ENCODE results near the gene BRD8. TPM values are rescaled to one million over a fixed set of nuclear protein-coding genes. Genes with fewer than 3 reads are reported as not detected.
"Not testable (repeated sequence)": the region's sequence is repeated elsewhere in the genome, so short reads cannot be mapped to it uniquely, and the experiment has no call there.

BRD8 gene
- total RNA-seq, 1 donor from 2014 or later = 25.7 TPM

DNA sequence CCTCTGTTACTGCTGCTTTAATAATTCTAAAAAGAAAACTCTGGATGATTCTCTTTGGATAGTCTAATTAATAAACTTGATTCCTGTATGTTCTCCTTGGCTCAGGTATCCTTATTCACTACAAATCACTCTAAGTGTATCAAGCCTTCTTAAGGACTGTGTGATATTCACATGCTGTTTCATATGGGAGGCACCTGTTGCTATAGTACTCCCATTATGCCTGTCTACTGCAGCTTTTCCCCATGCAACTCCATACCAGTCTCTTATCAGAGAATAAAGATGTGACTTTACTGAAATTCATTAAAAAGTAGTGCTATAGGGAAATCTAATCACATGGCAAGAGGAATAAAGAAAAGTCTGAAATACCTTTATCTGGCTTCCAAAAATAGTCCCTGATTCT lies 14.7 kb downstream of the BRD8 start:
- no peak for DNase-seq (ENCODE audit: low read depth, low spot score)

DNA sequence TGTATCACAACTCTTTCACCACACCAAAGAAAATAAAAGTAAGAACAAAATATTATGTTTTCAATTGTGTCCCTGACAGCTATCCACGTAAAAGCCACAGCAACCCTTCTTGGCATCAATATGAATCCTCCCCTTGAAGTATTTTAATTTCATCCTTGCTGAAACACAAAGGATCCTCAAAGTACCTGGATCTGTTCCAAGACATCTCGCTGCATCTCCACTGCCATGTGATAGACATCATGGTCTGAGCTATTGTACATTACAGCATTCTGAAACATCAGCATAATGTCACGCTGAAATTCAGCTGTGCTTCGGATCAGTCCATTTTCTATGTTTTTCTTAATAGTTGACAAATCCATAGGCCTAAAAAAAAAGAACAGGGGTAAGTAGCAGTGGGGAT lies 17.7 kb downstream of the BRD8 start:
- DNase-seq (ENCODE audit: low read depth, low spot score) = no peak

DNA sequence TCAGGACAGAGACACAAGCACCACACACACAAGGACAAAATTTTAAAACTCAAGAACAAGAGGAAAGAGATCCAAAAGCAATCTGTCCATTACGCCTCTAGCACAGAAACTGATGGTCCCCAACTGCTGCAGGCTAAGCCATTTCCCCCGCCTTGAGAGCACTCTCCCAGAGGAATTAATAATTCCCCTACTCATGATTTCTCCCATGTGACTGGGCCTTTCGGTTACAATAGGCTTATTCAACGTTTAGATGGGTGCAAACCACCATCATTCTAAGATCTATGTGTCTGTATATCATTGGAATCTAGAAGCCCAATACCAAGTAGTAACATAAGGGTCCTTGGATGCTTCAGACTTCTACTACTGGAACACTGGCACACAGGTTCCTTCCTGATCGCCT lies 18.8 kb downstream of the BRD8 start:
- no peak for DNase-seq (ENCODE audit: low read depth, low spot score)

DNA sequence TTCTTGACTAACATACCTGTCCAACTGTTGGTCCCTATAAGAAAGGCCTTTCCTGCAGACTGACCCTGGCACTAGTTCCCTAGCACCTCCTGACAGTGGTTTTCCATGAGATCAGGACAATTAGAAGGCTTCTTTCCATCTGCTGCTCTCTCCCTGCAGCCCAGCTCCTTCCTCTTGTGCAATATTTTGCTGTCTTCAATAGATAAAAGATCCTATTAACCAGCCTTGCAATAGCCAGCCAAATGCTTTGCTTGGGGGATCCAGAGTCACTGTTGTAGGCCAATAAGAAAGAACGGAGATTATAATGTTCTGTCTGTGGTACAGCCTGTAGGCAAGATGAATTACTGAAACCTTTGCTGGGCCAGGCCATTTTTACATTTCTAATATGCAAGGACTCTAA lies 20.8 kb downstream of the BRD8 start:
- no peak for DNase-seq (ENCODE audit: low read depth, low spot score)

DNA sequence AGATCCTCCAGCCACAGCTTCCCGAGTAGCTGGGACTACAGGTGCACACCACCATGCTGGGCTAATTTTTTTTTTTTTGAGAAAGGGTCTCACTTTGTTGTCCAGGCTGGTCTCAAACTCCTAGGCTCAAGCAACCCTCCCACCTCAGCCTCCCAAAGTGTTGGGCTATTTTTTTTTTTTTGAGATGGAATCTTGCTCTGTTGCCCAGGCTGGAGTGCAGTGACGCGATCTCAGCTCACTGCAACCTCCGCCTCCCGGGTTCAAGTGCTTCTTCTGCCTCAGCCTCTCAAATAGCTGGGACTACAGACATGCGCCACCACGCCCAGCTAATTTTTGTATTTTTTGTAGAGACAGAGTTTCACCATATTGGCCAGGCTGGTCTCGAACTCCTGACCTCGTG lies 22.5 kb downstream of the BRD8 start:
- not testable (repeated sequence) for DNase-seq (ENCODE audit: low read depth, low spot score)

DNA sequence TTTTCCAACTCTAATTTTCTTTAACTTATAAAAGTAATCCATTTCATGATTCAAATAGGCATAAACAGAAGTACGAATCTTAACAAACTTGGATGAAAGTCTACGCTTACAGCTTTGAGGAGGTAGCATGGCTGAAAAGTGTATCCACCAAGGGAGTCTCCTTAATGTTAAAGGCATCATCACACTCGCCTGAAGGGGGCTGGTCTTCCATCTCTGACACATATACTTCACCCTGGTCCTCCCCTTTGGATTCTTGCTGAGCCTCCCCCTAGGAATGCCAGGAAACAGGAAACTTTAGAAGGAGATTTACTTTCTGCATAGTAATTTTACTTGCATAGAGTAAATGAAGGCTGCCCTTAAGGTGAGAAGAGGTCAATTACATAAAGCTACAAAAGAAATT lies 28.9 kb downstream of the BRD8 start:
- no peak for DNase-seq (ENCODE audit: low read depth, low spot score)

GRCh38 chr5:138148811-138149210 lies 29.6 kb downstream of the BRD8 start:
- DNase-seq (ENCODE audit: low read depth, low spot score) = peak; percentile 47

DNA sequence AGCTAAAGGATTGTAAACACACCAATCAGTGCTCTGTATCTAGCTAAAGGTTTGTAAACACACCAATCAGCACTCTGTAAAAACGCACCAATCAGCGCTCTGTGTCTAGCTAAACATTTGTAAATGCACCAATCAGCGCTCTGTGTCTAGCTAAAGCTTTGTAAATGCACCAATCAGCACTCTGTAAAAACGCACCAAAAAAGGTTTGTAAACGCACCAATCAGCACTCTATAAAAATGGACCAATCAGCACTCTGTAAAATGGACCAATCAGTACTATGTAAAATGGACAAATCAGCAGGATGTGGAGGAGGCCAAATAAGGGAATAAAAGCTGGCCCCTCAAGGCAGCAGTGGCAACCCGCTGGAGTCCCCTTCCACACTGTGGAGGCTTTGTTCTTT lies 34.9 kb downstream of the BRD8 start:
- DNase-seq (ENCODE audit: low read depth, low spot score) = not testable (repeated sequence)

DNA sequence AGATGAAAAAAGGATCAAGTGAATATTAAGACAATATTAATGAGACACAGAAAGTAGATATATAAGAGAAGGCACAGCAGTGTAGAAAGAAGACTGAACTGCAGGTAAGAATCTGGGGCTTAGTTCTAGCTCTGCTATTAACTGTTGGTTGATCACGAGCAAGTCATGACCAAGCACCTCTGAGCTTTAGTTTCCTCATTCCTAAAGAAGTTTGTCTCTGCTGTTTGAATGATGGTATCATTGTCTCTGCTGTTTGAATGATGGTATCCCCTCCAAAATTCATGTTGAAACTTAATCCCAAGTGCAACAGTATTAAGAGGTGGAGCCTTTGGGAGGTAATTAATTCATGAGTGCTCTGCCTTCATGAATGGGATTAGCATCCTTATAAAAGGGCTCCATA lies 36.7 kb downstream of the BRD8 start:
- no peak for DNase-seq (ENCODE audit: low read depth, low spot score)

GRCh38 chr5:138140268-138140667 lies 38.2 kb downstream of the BRD8 start:
- DNase-seq (ENCODE audit: low read depth, low spot score) = no peak

DNA sequence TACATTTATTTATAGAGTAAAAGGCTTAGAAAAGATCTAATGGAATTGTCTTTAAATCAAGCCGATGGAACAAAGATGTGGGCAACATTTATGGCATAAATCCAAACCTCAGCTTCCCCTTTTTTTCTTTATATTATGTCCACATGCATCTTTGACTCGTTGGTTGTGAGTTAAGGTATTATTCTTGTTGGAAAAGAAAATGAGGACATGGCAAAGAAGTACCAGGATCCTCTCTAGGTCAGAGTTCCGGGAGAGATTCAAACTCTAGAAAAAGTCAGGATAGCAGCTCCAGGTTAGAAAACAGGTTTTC lies 38.7 kb downstream of the BRD8 start:
- DNase-seq (ENCODE audit: low read depth, low spot score) = no peak

DNA sequence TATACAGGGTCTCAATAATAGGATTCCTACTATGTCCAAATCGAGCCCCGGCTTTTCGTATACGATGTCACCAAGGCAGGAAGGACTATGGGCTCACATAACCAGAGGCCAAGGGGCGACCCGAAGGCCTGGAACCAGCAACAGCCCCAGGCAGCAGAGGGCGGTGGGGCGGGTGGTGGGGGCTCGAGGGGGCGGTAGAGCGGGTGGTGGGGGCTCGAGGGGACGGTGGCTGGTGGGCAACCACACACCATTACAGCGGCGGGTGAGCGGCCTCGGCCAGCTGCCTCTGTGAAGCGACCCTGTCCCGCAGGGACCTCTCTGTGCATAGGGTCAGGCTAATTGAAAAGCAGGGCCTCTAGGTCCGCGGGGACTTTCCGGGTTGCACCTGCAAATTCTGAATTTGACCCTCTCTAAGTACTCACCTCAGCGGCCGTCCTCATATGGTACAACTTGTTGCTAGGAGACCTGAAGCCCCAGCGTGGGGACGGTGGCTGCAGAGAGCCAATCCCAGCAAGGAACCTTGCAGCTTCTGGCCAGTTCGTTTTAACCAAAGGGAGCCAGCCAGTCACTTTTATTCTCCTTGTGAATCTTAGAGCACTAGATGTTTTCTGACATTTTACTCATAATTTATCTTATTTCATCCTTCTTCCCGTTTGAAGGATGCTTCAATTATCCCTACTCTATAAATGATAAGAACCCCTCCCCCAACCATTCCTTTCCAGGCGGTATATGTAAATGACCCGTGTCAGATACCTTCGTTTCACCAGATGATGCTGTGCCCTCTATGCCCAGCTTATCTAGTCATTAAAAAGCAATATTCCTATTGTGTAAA lies 39.3 kb downstream of the BRD8 start, which contains the start of gene NME5:
NME5 (minus strand) TSS at position 480 of the 832 bp plus-strand sequence. CDS start 648 bp downstream, outside the sequence.
- peak; percentile 22 for DNase-seq (ENCODE audit: low read depth, low spot score)

- DNase-seq (ENCODE audit: low read depth, low spot score) = no peak
These were observed 45.9 kb downstream of the BRD8 start for GRCh38 chr5:138132543-138132942.

DNA sequence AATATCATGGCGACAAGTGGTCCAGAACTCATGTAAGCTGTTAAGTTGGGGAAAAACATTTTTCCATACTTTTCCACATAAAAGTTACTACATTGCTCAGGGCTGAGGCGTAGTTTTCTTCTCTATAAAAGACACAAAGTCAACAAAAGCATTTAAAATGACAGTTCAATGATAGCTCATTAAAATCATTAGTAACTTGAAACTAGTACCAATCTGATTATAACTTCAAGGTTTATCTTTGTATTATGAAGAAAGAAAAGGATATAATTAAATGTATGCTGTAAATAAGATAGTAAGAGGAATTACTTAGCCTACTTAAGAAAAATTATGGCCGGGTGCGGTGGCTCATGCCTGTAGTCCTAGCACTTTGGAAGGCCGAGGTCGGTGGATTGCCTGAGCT lies 49.1 kb downstream of the BRD8 start:
- no peak for DNase-seq (ENCODE audit: low read depth, low spot score)

- DNase-seq (ENCODE audit: low read depth, low spot score) = no peak
These were observed 50.1 kb downstream of the BRD8 start for GRCh38 chr5:138128334-138128733.

DNA sequence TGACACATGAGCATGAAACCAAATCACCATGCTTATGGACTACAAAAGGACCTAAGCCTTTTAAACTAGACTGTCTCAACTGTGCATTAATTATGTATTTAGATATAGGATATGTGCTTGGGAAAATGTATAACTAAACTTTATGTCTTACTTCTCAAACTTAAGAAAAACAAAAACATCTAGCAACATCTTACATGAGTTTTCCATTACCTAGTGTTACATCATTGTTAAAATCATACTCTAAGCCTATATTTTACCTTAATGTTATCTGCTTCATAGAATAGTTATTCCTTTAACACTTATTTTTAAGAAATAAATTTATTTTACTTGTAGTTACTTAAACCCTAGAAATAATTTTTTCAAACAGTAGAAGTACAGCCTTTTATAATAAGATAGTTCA lies 63.2 kb downstream of the BRD8 start:
- no peak for DNase-seq (ENCODE audit: low read depth, low spot score)

DNA sequence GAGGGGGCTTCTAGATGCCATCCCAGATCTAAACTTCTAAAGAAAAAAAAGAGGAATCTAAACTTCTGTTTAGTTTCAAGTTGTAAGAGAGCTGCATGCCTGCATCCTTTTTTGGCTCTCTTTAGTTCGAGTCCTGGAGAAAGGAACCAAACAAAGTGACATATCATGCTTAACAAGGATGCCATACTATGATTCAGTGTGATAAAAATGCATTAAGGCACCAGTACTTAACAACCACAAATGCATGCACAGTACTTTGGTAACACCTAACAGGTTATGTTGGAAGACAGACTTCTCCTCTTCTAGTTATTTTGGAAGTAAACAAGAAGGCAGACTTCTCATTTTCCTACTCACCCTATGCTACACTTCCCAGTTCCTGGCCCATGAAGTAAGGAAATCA lies 66.5 kb downstream of the BRD8 start:
- DNase-seq (ENCODE audit: low read depth, low spot score) = no peak

DNA sequence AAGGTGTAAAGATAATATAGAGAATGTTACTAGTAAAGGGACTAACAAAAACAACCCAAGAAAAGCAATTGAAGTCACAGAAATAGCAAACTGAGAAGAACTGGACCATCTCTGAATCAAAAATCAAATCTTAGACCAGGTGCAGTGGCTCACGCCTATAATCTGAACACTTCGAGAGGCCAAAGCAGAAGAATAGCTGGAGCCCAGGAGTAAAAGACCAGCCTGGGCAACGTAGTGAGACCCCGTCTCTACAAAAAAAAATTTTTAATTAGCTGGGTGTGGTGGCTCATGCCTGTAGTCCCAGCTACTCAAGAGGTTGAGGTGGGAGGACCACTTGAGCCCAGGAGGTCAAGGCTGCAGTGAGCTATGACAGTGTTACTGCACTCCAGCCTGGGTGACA lies 67.2 kb downstream of the BRD8 start:
- no peak for DNase-seq (ENCODE audit: low read depth, low spot score)

GRCh38 chr5:138110266-138110963 lies 68.0 kb downstream of the BRD8 start:
- DNase-seq (ENCODE audit: low read depth, low spot score) = no peak

DNA sequence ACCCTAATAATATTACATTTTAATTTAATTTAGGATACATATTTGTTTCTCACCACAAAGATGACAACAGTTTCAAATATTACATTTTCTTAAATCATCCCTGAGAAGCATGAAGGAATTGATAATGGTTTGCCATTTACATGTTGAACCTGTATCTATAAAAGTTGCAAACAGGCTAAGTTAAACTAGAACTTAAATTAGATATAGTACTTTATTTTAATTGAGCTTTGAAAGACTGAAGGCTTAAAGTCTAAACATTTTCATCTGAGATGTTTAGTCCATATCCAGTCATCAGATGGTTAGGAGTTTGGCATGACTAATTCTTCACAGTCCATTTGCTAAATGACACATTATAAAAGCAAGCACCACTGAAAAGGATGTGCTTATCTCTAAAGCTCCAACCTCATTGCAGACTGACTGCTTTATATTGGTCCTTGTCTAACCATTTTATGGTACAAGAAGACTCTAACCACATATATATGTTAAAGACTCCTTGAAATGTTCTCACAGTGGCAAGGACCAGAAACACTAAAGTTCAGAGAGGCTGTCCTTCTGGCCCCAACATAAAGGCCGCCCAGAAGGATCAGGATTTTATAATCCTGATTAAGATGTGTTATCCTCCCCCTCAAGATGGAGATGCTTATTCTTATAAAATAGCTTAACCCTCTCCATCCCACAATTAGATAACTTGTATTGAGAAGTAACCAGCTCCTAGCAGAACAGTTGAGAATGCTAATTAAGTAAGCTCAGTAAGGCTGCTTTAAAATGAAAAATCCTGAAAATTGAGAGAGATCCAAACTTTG lies 68.8 kb downstream of the BRD8 start:
- no peak for DNase-seq (ENCODE audit: low read depth, low spot score)

DNA sequence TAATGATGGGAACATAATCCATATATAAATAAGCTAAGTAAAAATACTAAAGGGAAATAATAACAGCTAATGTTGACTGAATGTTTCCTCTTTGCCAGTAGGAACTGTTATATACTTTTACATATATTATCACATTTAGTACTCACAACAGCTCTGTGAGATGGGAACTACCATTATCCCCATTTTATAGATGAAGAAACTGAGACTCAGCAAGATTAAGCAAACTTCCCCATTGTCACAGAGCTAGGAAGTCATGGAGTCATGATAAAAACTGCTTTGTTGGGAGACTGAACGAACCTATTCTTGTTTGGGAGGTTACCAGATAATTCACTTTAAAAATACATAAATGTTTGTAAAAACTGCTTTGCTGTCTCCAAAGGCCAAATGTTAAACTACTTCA lies 71.2 kb downstream of the BRD8 start:
- no peak for DNase-seq (ENCODE audit: low read depth, low spot score)

DNA sequence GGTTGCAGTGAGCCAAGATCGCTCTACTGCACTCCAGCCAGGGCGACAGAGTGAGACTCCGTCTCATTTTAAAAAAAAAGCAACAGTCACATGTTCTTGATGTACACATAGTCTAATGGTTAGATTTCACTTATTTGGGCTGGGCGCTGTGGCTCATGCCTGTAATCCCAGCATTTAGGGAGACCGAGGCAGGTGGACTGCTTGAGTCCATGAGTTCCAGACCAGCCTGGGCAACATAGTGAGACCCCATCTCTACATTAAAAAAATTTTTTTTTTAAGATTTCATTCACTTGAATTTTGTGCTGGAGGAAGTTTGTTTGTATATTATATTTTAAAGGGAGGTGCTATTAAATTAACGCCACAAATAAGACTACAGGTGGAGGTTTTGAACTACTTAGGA lies 72.7 kb downstream of the BRD8 start:
- DNase-seq (ENCODE audit: low read depth, low spot score) = no peak
